Neural progenitor cell (in vitro differentiated cells): ENCODE data around the gene UBE2D2.

ENCODE experiments used
- CTCF ChIP-seq: fragments of 200-600 bp; sonication (generic); IDR thresholded peaks from 2 replicates; pipeline ENCODE4 v1.5.1; 2017; ENCODE audit warnings: antibody characterized with exemption, mild to moderate bottlenecking
- EZH2 ChIP-seq: fragments of 200-600 bp; sonication (generic); IDR thresholded peaks from 2 replicates; pipeline ENCODE4 v1.6.1; 2017; ENCODE audit warnings: antibody characterized with exemption, mild to moderate bottlenecking, moderate library complexity
- EZH2phosphoT487 ChIP-seq: fragments of 200-600 bp; sonication (generic); IDR thresholded peaks from 2 replicates; pipeline ENCODE4 v1.6.1; 2017; ENCODE audit warnings: antibody characterized with exemption

GRCh38 chr5:139575313-139575646, 14.1 kb downstream of the UBE2D2 start:
- TF ChIP-seq CTCF, result no peak
- TF ChIP-seq EZH2phosphoT487, result no peak
- no peak for TF ChIP-seq EZH2
